Fibroblast of lung (primary cell): ENCODE data around the gene CXCR4. TPM values are rescaled to one million over a fixed set of nuclear protein-coding genes. Genes with fewer than 3 reads are reported as not detected.

Source experiments
- DNase-seq, 2 donors: peaks; one replicate each; pipeline versions ENCODE4 v3.0.0 to v3.0.0-alpha.2; 2010; ENCODE audit warnings: low read depth in 2 of 2
- H2AFZ ChIP-seq: 2 replicates; pipeline ENCODE4 v1.5.1; 2012; ENCODE audit warnings: low read length, control low read depth, inconsistent platforms
- H3K27ac ChIP-seq: 2 replicates; pipeline ENCODE4 v1.5.1; 2011; ENCODE audit warnings: low read length, control low read depth; ENCODE audit not compliant: insufficient read depth
- H3K27me3 ChIP-seq: 2 replicates; pipeline ENCODE4 v1.5.1; 2011; ENCODE audit warnings: mild to moderate bottlenecking, low read length; ENCODE audit not compliant: control insufficient read depth, insufficient read depth
- H3K36me3 ChIP-seq: 2 replicates; pipeline ENCODE4 v1.5.1; 2011; ENCODE audit warnings: low read length; ENCODE audit not compliant: control insufficient read depth, insufficient read depth
- H3K4me1 ChIP-seq: 2 replicates; pipeline ENCODE4 v1.5.1; 2011; ENCODE audit warnings: low read length; ENCODE audit not compliant: control insufficient read depth, insufficient read depth; ENCODE audit errors: extremely low read depth
- H3K4me2 ChIP-seq: 2 replicates; pipeline ENCODE4 v1.5.1; 2011; ENCODE audit warnings: low read length, control low read depth; ENCODE audit not compliant: insufficient read depth; ENCODE audit errors: extremely low read depth
- H3K4me3 ChIP-seq, 4 experiments: fragments of 200-600 bp in 1 of 4; sonication (generic) in 1 of 4; replicated peaks in 1 of 4; 2 replicates each; pipeline ENCODE4 v1.5.1; 2011 to 2016; ENCODE audit warnings: low read length in 4 of 4, low read depth in 3 of 4, mild to moderate bottlenecking in 3 of 4, control low read depth in 2 of 4, inconsistent platforms in 1 of 4, mixed read lengths in 1 of 4; ENCODE audit not compliant: insufficient read depth in 1 of 4; ENCODE audit errors: control extremely low read depth in 1 of 4
- H3K79me2 ChIP-seq: 2 replicates; pipeline ENCODE4 v1.5.1; 2012; ENCODE audit warnings: mild to moderate bottlenecking, low read length, inconsistent platforms; ENCODE audit not compliant: control insufficient read depth, insufficient read depth
- H3K9ac ChIP-seq: 2 replicates; pipeline ENCODE4 v1.5.1; 2011; ENCODE audit warnings: mild to moderate bottlenecking, low read length, control low read depth; ENCODE audit not compliant: insufficient read depth
- H3K9me3 ChIP-seq: 2 replicates; pipeline ENCODE4 v1.5.1; 2012; ENCODE audit warnings: low read depth, low read length; ENCODE audit not compliant: control insufficient read depth, insufficient read depth
- H4K20me1 ChIP-seq: 2 replicates; pipeline ENCODE4 v1.5.1; 2011; ENCODE audit warnings: low read length; ENCODE audit not compliant: control insufficient read depth, insufficient read depth; ENCODE audit errors: extremely low read depth
- EZH2 ChIP-seq: IDR thresholded peaks from 2 replicates; pipeline ENCODE4 v1.5.1; 2012; ENCODE audit warnings: low read length, control low read depth, mild to moderate bottlenecking; ENCODE audit errors: missing control alignments
- polyA plus RNA-seq, 2 donors: library from polyadenylated mRNA; depleted of rRNA in 1 of 2; stranded (reverse) in 1 of 2; unstranded in 1 of 2; fragments of >200 nt; gene quantifications; 2 replicates each; pipeline ENCODE4 v1.2.1, GENCODE V29; 2011 to 2012; ENCODE audit warnings: missing spikeins in 1 of 2
- total RNA-seq: library from RNA; depleted of rRNA; stranded (reverse); fragments of >200 nt; gene quantifications from 2 replicates; pipeline ENCODE4 v1.2.1, GENCODE V29; 2014
- TF ChIP-seq, protein P1 (sequence below), 2 donors: IDR thresholded peaks in 1 of 2; conservative IDR thresholded peaks in 1 of 2; 1 replicate in 1 of 2; 2 replicates in 1 of 2; pipeline ENCODE4 v1.5.1; 2011 to 2012; ENCODE audit warnings: low read length in 2 of 2, control low read depth in 1 of 2, inconsistent platforms in 1 of 2, low read depth in 1 of 2, mild to moderate bottlenecking in 1 of 2

Gene CXCR4
- total and polyA plus RNA-seq, 2 donors (not counting 1 experiment from before 2014, with no cell fraction given): 0.03 TPM; not detected in 1

DNA sequence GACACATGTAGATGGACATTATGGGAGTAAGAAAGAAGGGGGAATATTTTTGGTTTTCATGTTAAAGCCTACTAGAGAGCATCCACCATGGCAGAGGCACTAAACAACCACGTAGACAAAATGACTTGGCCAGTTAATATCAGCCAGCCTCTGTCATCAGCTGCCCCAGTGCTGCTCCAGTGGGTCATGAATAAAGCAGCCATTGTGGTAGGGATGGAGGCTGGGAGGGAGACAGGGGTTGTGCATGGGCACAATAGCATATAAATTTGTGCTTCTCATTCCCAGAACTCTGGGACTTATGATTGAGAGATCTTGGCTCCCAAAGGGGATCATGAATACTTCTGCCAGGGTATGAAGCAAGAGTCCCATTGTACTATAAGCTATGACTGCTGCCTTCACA, 31.1 kb upstream of the CXCR4 start:
- Histone ChIP-seq H4K20me1 (no peaks in the 10 kb centered on the region), H3K36me3 (no peaks in the 10 kb centered on the region), H3K4me2 (no peak overlapping the region), H3K4me3 (no peak overlapping the region), H2AFZ (no peak overlapping the region), H3K27ac (no peak overlapping the region), H3K27me3 (no peaks in the 10 kb centered on the region), H3K4me1 (no peaks in the 10 kb centered on the region), H3K9me3 (no peaks in the 10 kb centered on the region), H3K79me2 (no peaks in the 10 kb centered on the region), H3K9ac (no peak overlapping the region)
- no peak for DNase-seq
- TF ChIP-seq, protein P1, sequence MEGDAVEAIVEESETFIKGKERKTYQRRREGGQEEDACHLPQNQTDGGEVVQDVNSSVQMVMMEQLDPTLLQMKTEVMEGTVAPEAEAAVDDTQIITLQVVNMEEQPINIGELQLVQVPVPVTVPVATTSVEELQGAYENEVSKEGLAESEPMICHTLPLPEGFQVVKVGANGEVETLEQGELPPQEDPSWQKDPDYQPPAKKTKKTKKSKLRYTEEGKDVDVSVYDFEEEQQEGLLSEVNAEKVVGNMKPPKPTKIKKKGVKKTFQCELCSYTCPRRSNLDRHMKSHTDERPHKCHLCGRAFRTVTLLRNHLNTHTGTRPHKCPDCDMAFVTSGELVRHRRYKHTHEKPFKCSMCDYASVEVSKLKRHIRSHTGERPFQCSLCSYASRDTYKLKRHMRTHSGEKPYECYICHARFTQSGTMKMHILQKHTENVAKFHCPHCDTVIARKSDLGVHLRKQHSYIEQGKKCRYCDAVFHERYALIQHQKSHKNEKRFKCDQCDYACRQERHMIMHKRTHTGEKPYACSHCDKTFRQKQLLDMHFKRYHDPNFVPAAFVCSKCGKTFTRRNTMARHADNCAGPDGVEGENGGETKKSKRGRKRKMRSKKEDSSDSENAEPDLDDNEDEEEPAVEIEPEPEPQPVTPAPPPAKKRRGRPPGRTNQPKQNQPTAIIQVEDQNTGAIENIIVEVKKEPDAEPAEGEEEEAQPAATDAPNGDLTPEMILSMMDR (conservative IDR thresholded peaks at IDR 0.05 in 1 of 2, IDR thresholded peaks at IDR 0.05 in 1 of 2; ENCODE audit: low read depth in 1 of 2, low read length in 2 of 2): no peak
- no peak for TF ChIP-seq EZH2

DNA sequence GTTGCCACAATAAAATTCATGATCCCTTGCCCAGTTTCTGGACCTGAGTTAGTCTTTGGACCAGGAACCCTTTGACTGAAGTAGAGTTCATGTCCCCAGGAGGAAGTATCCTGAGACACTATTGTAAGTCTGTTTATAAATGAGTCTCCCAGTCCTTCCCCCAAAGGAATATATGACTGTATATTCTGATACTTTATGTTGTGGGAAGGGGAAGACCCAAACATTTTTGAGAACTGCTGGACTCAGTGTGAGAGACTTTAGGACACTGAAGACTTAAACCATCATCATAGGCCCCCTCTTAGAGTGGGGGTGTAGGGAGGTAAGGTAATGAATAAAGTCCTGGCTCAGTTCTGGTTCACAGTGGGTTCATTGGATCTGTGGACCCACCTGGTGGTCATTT, 28.6 kb upstream of the CXCR4 start:
- Histone ChIP-seq H3K79me2 (no peaks in the 10 kb centered on the region), H3K27me3 (no peaks in the 10 kb centered on the region), H3K9ac (no peak overlapping the region), H3K4me2 (no peak overlapping the region), H3K4me3 (no peak overlapping the region), H4K20me1 (no peaks in the 10 kb centered on the region), H3K9me3 (no peaks in the 10 kb centered on the region), H2AFZ (no peak overlapping the region), H3K4me1 (no peaks in the 10 kb centered on the region), H3K36me3 (no peaks in the 10 kb centered on the region), H3K27ac (no peak overlapping the region)
- no peak for DNase-seq
- no peak for TF ChIP-seq EZH2
- TF ChIP-seq, protein P1 (conservative IDR thresholded peaks at IDR 0.05 in 1 of 2, IDR thresholded peaks at IDR 0.05 in 1 of 2; ENCODE audit: low read depth in 1 of 2, low read length in 2 of 2): no peak

DNA sequence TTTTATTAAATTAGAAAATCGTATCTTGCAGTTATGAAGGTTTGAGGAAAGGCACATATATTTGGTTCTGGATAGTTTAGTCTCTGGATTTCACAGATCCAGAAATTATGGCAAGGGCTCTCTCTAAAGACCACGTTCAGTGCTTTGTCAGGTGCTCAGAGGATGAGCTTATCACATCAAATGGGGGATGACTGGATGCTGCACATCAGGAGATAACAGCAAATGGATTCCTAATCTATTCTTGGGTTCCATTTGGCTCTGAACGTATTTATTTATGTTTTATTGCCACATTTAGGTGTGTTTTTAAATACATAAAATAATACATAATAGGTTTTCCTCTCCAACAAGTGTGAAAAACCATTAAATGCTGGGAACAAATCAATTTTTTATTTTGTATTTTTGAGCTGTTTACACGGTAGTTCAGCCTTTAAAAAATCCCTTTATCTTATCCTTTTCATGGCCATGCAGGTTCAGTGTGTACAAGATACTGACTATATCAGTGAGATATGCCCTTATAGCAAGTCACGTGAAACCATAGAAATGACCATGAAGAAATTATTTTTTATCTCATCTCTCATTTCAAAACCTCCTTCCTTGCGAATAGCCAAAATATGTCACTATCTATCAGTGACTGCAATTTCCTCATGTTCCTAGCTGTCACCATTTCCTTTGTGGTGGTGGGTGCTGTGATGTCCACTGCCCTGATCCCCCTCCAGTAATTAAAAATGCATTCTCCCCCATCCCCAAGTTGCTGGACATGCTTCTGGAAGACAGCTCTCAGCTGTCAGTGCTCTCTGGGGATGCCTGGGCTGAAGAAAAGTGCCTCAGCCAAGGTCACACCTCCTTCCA, 25.9 kb upstream of the CXCR4 start:
- Histone ChIP-seq H3K27me3 (no peaks in the 10 kb centered on the region), H3K79me2 (no peaks in the 10 kb centered on the region), H3K4me3 (no peak overlapping the region), H3K4me2 (no peak overlapping the region), H3K27ac (no peak overlapping the region), H3K36me3 (no peaks in the 10 kb centered on the region), H4K20me1 (no peaks in the 10 kb centered on the region), H2AFZ (no peak overlapping the region), H3K9ac (no peak overlapping the region), H3K4me1 (no peaks in the 10 kb centered on the region), H3K9me3 (no peaks in the 10 kb centered on the region)
- no peak for TF ChIP-seq EZH2
- TF ChIP-seq, protein P1 (conservative IDR thresholded peaks at IDR 0.05 in 1 of 2, IDR thresholded peaks at IDR 0.05 in 1 of 2; ENCODE audit: low read depth in 1 of 2, low read length in 2 of 2): no peak
- DNase-seq: no peak
